Liver (tissue), 3 donors: ENCODE results near the gene PTGIR.

ENCODE experiments used
- CTCF ChIP-seq: fragments of 150-350 bp; IDR thresholded peaks from 2 replicates; pipeline ENCODE4 v1.5.1; 2017; ENCODE audit warnings: improper control_type of control experiment, low read depth, low read length; ENCODE audit not compliant: missing input control
- JUND ChIP-seq, 2 donors: IDR thresholded peaks; 2 replicates each; pipeline ENCODE4 v1.6.1; 2016; ENCODE audit warnings: antibody characterized with exemption in 2 of 2
- MAX ChIP-seq: IDR thresholded peaks from 2 replicates; pipeline ENCODE4 v1.6.1; 2016; ENCODE audit warnings: antibody characterized with exemption
- REST ChIP-seq: IDR thresholded peaks from 2 replicates; pipeline ENCODE4 v1.6.1; 2016; ENCODE audit warnings: antibody characterized with exemption, mild to moderate bottlenecking
- SP1 ChIP-seq: IDR thresholded peaks from 2 replicates; pipeline ENCODE4 v1.6.1; 2018; ENCODE audit warnings: antibody characterized with exemption, mild to moderate bottlenecking
- donor health status: healthy.
- donor health status: healthy.

- TF ChIP-seq CTCF (no peak), MAX (no peak), SP1 (no peak), JUND (IDR thresholded peaks at IDR 0.05) (no peak), REST (no peak)
These were observed 25.0 kb downstream of the PTGIR start for GRCh38 chr19:46599716-46600373.
